CD4-positive, alpha-beta T cell (primary cell): ENCODE results near the gene LPP. TPM values are rescaled to one million over a fixed set of nuclear protein-coding genes. Genes with fewer than 3 reads are reported as not detected.

ENCODE experiments used
- ATAC-seq: fragments of 200-7000 bp; cut with Tn5 transposase; one replicate; pipeline ENCODE4 v1.10.0; 2022; ENCODE audit warnings: mild to moderate bottlenecking; ENCODE audit not compliant: poor library complexity
- CTCF ChIA-PET: fragments of 350-600 bp; sonication (Branson Sonifier 250); formaldehyde crosslinking; loops from one replicate; lab custom pipeline; 2021; ENCODE audit warnings: antibody characterized with exemption, inconsistent platforms; lab: Charles Lee
- POLR2A ChIA-PET: fragments of 350-600 bp; sonication (Branson Sonifier 250); formaldehyde crosslinking; loops from one replicate; lab custom pipeline; 2021; ENCODE audit warnings: antibody characterized with exemption, inconsistent platforms; lab: Charles Lee
- DNase-seq, 14 experiments: peaks; one replicate each; pipeline ENCODE4 v3.0.0-alpha.2; 2013 to 2020; ENCODE audit warnings: mixed read lengths in 2 of 14
- H3K27ac ChIP-seq, 2 donors: one replicate each; pipeline versions ENCODE4 v1.5.1 to v1.7.0; 2013; ENCODE audit warnings: low read length in 2 of 2, low read depth in 1 of 2, mild to moderate bottlenecking in 1 of 2
- H3K27me3 ChIP-seq, 2 experiments: 1 replicate in 1 of 2; 2 replicates in 1 of 2; pipeline versions ENCODE4 v1.6.1 to v1.7.0; 2013; ENCODE audit warnings: low read length in 2 of 2, control low read depth in 1 of 2, mild to moderate bottlenecking in 1 of 2, moderate library complexity in 1 of 2; ENCODE audit not compliant: insufficient read depth in 2 of 2, control insufficient read depth in 1 of 2
- H3K36me3 ChIP-seq: one replicate; pipeline ENCODE4 v1.6.1; 2013; ENCODE audit warnings: low read length, control low read depth; ENCODE audit not compliant: insufficient read depth
- H3K4me1 ChIP-seq: one replicate; pipeline ENCODE4 v1.6.1; 2013; ENCODE audit warnings: low read length, control low read depth; ENCODE audit not compliant: insufficient read depth
- H3K4me3 ChIP-seq: one replicate; pipeline ENCODE4 v1.5.1; 2013; ENCODE audit warnings: mild to moderate bottlenecking, low read length, moderate library complexity
- H3K9me3 ChIP-seq, 2 experiments: 1 replicate in 1 of 2; 2 replicates in 1 of 2; pipeline versions ENCODE4 v1.6.1 to v1.7.0; 2013; ENCODE audit warnings: low read length in 2 of 2, mild to moderate bottlenecking in 2 of 2, control low read depth in 1 of 2, moderate library complexity in 1 of 2; ENCODE audit not compliant: control insufficient read depth in 1 of 2, insufficient read depth in 1 of 2
- H3K27ac Mint-ChIP-seq: one replicate; pipeline ENCODE4 v1.8.0; 2020; ENCODE audit warnings: mixed read lengths
- H3K27me3 Mint-ChIP-seq: one replicate; pipeline ENCODE4 v1.8.0; 2021; ENCODE audit warnings: mixed read lengths
- H3K36me3 Mint-ChIP-seq: one replicate; pipeline ENCODE4 v1.8.0; 2021; ENCODE audit warnings: low read depth, mixed read lengths
- H3K4me1 Mint-ChIP-seq: one replicate; pipeline ENCODE4 v1.8.0; 2021; ENCODE audit warnings: low read depth, mixed read lengths
- H3K4me3 Mint-ChIP-seq: one replicate; pipeline ENCODE4 v1.8.0; 2020; ENCODE audit warnings: mild to moderate bottlenecking, mixed read lengths
- H3K9me3 Mint-ChIP-seq: one replicate; pipeline ENCODE4 v1.8.0; 2020; ENCODE audit warnings: mixed read lengths
- intact Hi-C, 2 experiments: fragments of 100-400 bp; cut with DNase I in 1 of 2; cut with micrococcal nuclease in 1 of 2; formaldehyde crosslinking; loops; one replicate each; pipeline versions ENCODE4 v1.15.1 to v1.9.0; 2023 to 2025; cut with DNase I, micrococcal nuclease
- total RNA-seq, 174 experiments: library from RNA in 2 of 174; stranded (reverse) in 2 of 174; gene quantifications; one replicate each; pipeline ENCODE4 v1.2.3 and lab custom pipeline; 2021 to 2026
- TF ChIP-seq, protein P1 (sequence below): fragments of 200-600 bp; IDR thresholded peaks from one replicate; pipeline ENCODE4 v1.8.0; 2022; ENCODE audit warnings: antibody characterized with exemption, mild to moderate bottlenecking

LPP gene
- total RNA-seq, 2 experiments from 2014 or later: 45.6 to 45.9 TPM

DNA sequence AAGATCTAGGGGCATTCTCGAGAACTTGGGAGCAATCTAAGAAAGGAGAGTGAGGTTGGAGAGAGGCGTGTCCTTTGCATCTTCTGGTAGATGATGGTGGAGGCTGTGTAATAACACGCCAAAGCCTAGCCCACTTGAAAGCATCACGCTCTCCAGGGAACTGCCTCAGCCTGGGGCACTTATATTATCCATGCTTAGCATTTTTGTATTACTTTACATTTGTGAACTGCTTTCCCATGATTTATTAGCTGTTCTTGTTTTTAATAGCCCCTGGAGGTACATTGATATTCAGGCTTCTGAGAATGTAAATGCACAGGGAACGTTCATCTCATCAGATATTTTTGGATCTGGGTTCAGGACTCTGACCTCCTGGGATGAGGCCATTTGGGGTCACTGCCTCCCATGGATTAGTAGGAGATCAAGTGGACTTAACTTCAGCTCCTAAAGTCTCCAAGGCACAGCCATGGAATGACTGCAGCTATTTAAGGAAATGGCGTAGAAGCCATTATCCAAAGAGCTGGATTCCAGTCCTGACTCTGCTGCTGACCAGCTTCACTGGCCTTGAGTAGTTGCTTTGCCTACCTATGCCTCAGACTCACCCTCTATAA lies 124.9 kb downstream of the LPP start:
- peaks cover 5% of the 10 kb centered on the region for H3K36me3 Mint-ChIP-seq
- no peaks in the 10 kb centered on the region for H3K36me3 ChIP-seq
- H3K4me3 Mint-ChIP-seq: no peak overlapping the region
- H3K27ac ChIP-seq: no peak overlapping the region
- DNase-seq (no peak), ATAC-seq (no peak)
- no peak overlapping the region for H3K27ac Mint-ChIP-seq
- no peaks in the 10 kb centered on the region for H3K27me3 Mint-ChIP-seq
- H3K4me3 ChIP-seq: no peak overlapping the region
- no peaks in the 10 kb centered on the region for H3K9me3 Mint-ChIP-seq
- no peaks in the 10 kb centered on the region for H3K9me3 ChIP-seq
- TF ChIP-seq, protein P1, sequence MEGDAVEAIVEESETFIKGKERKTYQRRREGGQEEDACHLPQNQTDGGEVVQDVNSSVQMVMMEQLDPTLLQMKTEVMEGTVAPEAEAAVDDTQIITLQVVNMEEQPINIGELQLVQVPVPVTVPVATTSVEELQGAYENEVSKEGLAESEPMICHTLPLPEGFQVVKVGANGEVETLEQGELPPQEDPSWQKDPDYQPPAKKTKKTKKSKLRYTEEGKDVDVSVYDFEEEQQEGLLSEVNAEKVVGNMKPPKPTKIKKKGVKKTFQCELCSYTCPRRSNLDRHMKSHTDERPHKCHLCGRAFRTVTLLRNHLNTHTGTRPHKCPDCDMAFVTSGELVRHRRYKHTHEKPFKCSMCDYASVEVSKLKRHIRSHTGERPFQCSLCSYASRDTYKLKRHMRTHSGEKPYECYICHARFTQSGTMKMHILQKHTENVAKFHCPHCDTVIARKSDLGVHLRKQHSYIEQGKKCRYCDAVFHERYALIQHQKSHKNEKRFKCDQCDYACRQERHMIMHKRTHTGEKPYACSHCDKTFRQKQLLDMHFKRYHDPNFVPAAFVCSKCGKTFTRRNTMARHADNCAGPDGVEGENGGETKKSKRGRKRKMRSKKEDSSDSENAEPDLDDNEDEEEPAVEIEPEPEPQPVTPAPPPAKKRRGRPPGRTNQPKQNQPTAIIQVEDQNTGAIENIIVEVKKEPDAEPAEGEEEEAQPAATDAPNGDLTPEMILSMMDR: no peak
- ChIA-PET CTCF (interaction anchor here (2.0 kb wide), 1 partner anchor 539 kb away, joined by 8 read pairs; no protein-coding TSS in a partner anchor), POLR2A (no interaction called here)
- H3K4me1 Mint-ChIP-seq: peaks cover 14% of the 10 kb centered on the region
- H3K4me1 ChIP-seq: peaks cover under 1% of the 10 kb centered on the region
- H3K27me3 ChIP-seq: no peaks in the 10 kb centered on the region
- intact Hi-C loops: loop anchor here in 1 of 2 experiments (5.0 kb wide), 1 partner anchor 537 kb away; no protein-coding TSS in a partner anchor

DNA sequence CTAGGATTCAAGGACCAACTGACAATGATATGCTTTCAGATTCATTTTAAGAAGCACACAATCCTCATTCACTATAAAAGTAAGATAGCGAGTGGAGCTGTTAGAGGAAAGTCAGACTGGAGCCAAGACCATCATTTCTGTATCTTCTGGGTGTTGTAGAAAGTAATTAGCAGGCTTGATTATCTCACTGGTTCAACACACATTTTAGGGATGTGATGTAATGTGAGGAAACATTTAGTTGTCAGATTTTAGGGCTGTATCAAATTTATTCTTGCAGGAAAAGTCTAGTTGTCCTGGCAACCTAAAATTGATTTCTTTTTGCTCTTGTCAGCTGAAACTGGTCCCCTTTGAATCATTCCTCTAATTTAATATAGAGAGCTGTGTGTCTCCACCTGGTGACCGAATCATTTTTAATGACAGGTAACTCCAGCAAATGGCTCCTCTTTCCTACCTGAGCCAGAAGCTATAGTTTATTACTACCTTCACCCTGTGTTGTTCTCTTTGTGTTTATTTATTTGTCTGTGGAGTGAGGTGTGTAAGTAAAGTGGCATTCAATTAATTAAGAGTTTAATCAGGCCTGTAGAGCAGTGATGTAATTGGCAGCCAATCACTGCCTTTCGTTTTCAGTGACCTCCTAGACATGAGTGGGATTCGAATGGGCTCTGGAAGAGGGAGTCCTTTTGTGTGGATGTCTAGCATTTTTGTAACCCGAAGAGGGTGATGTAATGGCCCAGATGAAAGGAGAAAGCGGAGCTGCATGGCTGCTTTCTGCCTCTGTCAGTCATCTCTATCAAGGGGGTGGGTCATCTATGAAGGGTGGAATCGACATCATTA lies 125.8 kb downstream of the LPP start:
- ATAC-seq (no peak), DNase-seq (peak in 2 of 14 experiments; percentile 23 to 25)
- intact Hi-C loops: loop anchor here in 1 of 2 experiments (5.0 kb wide), 1 partner anchor 537 kb away; no protein-coding TSS in a partner anchor
- no peaks in the 10 kb centered on the region for H3K9me3 ChIP-seq
- CTCF ChIA-PET: interaction anchor here (0.5 to 2.0 kb wide), 2 partner anchors 540 to 1115 kb away, joined by 3 to 8 read pairs; no protein-coding TSS in a partner anchor
- H3K4me1 ChIP-seq: peaks cover 9% of the 10 kb centered on the region
- no peaks in the 10 kb centered on the region for H3K36me3 ChIP-seq
- H3K27me3 ChIP-seq: no peaks in the 10 kb centered on the region
- H3K4me3 Mint-ChIP-seq: no peak overlapping the region
- no peaks in the 10 kb centered on the region for H3K9me3 Mint-ChIP-seq
- no peak overlapping the region for H3K27ac ChIP-seq
- TF ChIP-seq, protein P1: no peak
- no peaks in the 10 kb centered on the region for H3K27me3 Mint-ChIP-seq
- POLR2A ChIA-PET: interaction anchor here (0.7 kb wide), 1 partner anchor 534 kb away, joined by 3 read pairs; the partner anchor contains the start of gene BCL6
- H3K36me3 Mint-ChIP-seq: peaks cover 5% of the 10 kb centered on the region
- no peak overlapping the region for H3K27ac Mint-ChIP-seq
- H3K4me1 Mint-ChIP-seq: peaks cover 22% of the 10 kb centered on the region
- H3K4me3 ChIP-seq: no peak overlapping the region

DNA sequence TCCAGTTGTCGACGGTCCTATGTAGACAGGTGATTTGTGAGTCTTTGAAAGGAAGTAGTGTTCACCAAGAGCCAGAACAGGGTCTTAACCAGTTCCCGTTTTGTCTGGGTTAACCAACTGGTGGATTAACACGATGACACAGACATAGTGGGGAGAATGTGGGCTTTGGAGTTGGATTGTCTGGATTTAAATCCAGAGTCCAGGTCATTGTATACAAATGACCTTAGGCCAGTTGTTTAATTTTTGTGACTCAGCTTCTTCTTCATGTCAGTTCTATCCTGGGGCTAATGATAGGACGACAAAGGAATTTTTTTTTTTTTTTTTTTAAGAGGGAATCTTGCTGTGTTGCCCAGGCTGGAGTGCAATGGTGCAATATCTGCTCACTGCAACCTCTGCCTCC lies 126.7 kb downstream of the LPP start:
- no peak for ATAC-seq
- no peak overlapping the region for H3K4me3 Mint-ChIP-seq
- Histone ChIP-seq H3K4me1 (peaks cover 11% of the 10 kb centered on the region), H3K9me3 (no peaks in the 10 kb centered on the region), H3K4me3 (no peak overlapping the region), H3K27me3 (no peaks in the 10 kb centered on the region), H3K27ac (no peak overlapping the region), H3K36me3 (no peaks in the 10 kb centered on the region)
- POLR2A ChIA-PET: no interaction called here
- no peak overlapping the region for H3K27ac Mint-ChIP-seq
- no peaks in the 10 kb centered on the region for H3K9me3 Mint-ChIP-seq
- TF ChIP-seq, protein P1: no peak
- peaks cover 5% of the 10 kb centered on the region for H3K36me3 Mint-ChIP-seq
- intact Hi-C loops: no loop called here
- H3K4me1 Mint-ChIP-seq: peaks cover 29% of the 10 kb centered on the region
- DNase-seq: no peak
- CTCF ChIA-PET: interaction anchor here (0.5 to 2.0 kb wide), 3 partner anchors 366 to 1115 kb away, joined by 3 to 8 read pairs (median 3); no protein-coding TSS in a partner anchor
- H3K27me3 Mint-ChIP-seq: no peaks in the 10 kb centered on the region
